B cell (primary cell): Measurements from ENCODE around the gene PRR16. TPM values are rescaled to one million over a fixed set of nuclear protein-coding genes. Genes with fewer than 3 reads are reported as not detected.

Experiments used
- ATAC-seq: fragments of 200-7000 bp; cut with Tn5 transposase; one replicate; pipeline ENCODE4 v1.10.0; 2021; ENCODE audit warnings: low read depth, mild to moderate bottlenecking, moderate number of reproducible peaks, moderate library complexity
- CTCF ChIA-PET: fragments of 350-600 bp; sonication (Branson Sonifier 250); formaldehyde crosslinking; loops from one replicate; lab custom pipeline; 2021; ENCODE audit warnings: antibody characterized with exemption, inconsistent platforms; lab: Charles Lee
- POLR2A ChIA-PET: fragments of 350-600 bp; sonication (Branson Sonifier 250); formaldehyde crosslinking; loops from one replicate; lab custom pipeline; 2021; ENCODE audit warnings: antibody characterized with exemption; lab: Charles Lee
- DNase-seq: peaks from one replicate; pipeline ENCODE4 v3.0.0; 2013
- H2AFZ ChIP-seq: 2 replicates; pipeline ENCODE4 v1.6.1; 2012; ENCODE audit warnings: mild to moderate bottlenecking, low read depth, low read length; ENCODE audit not compliant: insufficient read depth, poor library complexity, severe bottlenecking
- H3K27ac ChIP-seq, 2 donors: 1 replicate in 1 of 2; 2 replicates in 1 of 2; pipeline ENCODE4 v1.5.1; 2012 to 2013; ENCODE audit warnings: low read length in 2 of 2, mild to moderate bottlenecking in 2 of 2, moderate library complexity in 1 of 2
- H3K27me3 ChIP-seq, 4 experiments: fragments of 200-600 bp in 1 of 4; sonication (generic) in 1 of 4; replicated peaks in 1 of 4; 1 replicate in 2 of 4; 2 replicates in 2 of 4; pipeline versions ENCODE4 v1.6.1 to v1.7.0; 2013 to 2016; ENCODE audit warnings: low read length in 3 of 4, mild to moderate bottlenecking in 2 of 4, mixed read lengths in 1 of 4, moderate library complexity in 1 of 4; ENCODE audit not compliant: insufficient read depth in 4 of 4, control insufficient read depth in 3 of 4; ENCODE audit errors: control extremely low read depth in 1 of 4
- H3K36me3 ChIP-seq, 2 experiments: replicated peaks in 1 of 2; 1 replicate in 1 of 2; 2 replicates in 1 of 2; pipeline versions ENCODE4 v1.6.1 to v1.7.1; 2013; ENCODE audit warnings: low read length in 1 of 2; ENCODE audit not compliant: insufficient read depth in 2 of 2, control insufficient read depth in 1 of 2; ENCODE audit errors: control extremely low read depth in 1 of 2, extremely low read depth in 1 of 2
- H3K4me1 ChIP-seq, 2 donors: fragments of 200-600 bp in 1 of 2; sonication (generic) in 1 of 2; 1 replicate in 1 of 2; 2 replicates in 1 of 2; pipeline versions ENCODE4 v1.5.1 to v1.6.1; 2013 to 2017; ENCODE audit warnings: low read length in 2 of 2; ENCODE audit not compliant: control insufficient read depth in 2 of 2, insufficient read depth in 2 of 2
- H3K4me2 ChIP-seq: replicated peaks from 2 replicates; pipeline ENCODE3; 2012; ENCODE audit warnings: mild to moderate bottlenecking, low read depth, low read length; ENCODE audit not compliant: poor library complexity, severe bottlenecking
- H3K4me3 ChIP-seq, 5 experiments: fragments of 200-600 bp in 1 of 5; sonication (generic) in 1 of 5; 1 replicate in 3 of 5; 2 replicates in 2 of 5; pipeline versions ENCODE4 v1.5.1 to v1.7.0; 2011 to 2016; ENCODE audit warnings: low read length in 4 of 5, mild to moderate bottlenecking in 4 of 5, low read depth in 2 of 5, control low read depth in 1 of 5, moderate library complexity in 1 of 5; ENCODE audit not compliant: insufficient read depth in 1 of 5; ENCODE audit errors: control extremely low read depth in 1 of 5, extremely low read depth in 1 of 5
- H3K79me2 ChIP-seq: fragments of 200-600 bp; sonication (generic); one replicate; pipeline ENCODE4 v1.6.0; 2016; ENCODE audit warnings: low read length; ENCODE audit not compliant: control insufficient read depth, insufficient read depth
- H3K9ac ChIP-seq: fragments of 200-600 bp; sonication (generic); 2 replicates; pipeline ENCODE4 v1.6.1; 2017; ENCODE audit warnings: mild to moderate bottlenecking, low read length, moderate library complexity
- H3K9me3 ChIP-seq, 3 donors: one replicate each; pipeline versions ENCODE4 v1.6.1 to v1.7.1; 2013; ENCODE audit warnings: low read length in 2 of 3; ENCODE audit not compliant: control insufficient read depth in 2 of 3, insufficient read depth in 1 of 3; ENCODE audit errors: control extremely low read depth in 1 of 3
- H4K20me1 ChIP-seq: 2 replicates; pipeline ENCODE4 v1.6.0; 2012; ENCODE audit warnings: mild to moderate bottlenecking, low read length; ENCODE audit not compliant: insufficient read depth, control insufficient read depth, poor library complexity, severe bottlenecking
- H3K27ac Mint-ChIP-seq: one replicate; pipeline ENCODE4 v1.8.0; 2021; ENCODE audit warnings: mixed read lengths
- H3K27me3 Mint-ChIP-seq: one replicate; pipeline ENCODE4 v1.8.0; 2021; ENCODE audit warnings: mixed read lengths
- H3K4me1 Mint-ChIP-seq: one replicate; pipeline ENCODE4 v1.8.0; 2021; ENCODE audit warnings: mixed read lengths
- H3K4me3 Mint-ChIP-seq: one replicate; pipeline ENCODE4 v1.8.0; 2021; ENCODE audit warnings: mixed read lengths
- H3K9me3 Mint-ChIP-seq: one replicate; pipeline ENCODE4 v1.8.0; 2022; ENCODE audit warnings: mixed read lengths; ENCODE audit not compliant: insufficient read depth
- EZH2 ChIP-seq: IDR thresholded peaks from 2 replicates; pipeline ENCODE4 v1.6.1; 2012; ENCODE audit warnings: borderline replicate concordance, low read depth, mild to moderate bottlenecking, moderate library complexity, low read length; ENCODE audit not compliant: insufficient read depth, poor library complexity, severe bottlenecking
- WGBS: methylation state at CpG from one replicate; pipeline ENCODE4 v1.1.5; 2013; ENCODE audit warnings: missing lambda C conversion rate; ENCODE audit not compliant: insufficient coverage; 5-methylcytosine and 5-hydroxymethylcytosine counted together
- intact Hi-C: fragments of 100-400 bp; cut with micrococcal nuclease; formaldehyde crosslinking; loops from one replicate; pipeline ENCODE4 v1.10.0; 2022
- polyA plus RNA-seq: library from polyadenylated mRNA; depleted of rRNA; stranded (reverse); fragments of >200 nt; gene quantifications from 2 replicates; pipeline ENCODE4 v1.2.3, GENCODE V29; 2012
- total RNA-seq, 2 donors: library from RNA; stranded (reverse); fragments of 120-200 nt in 1 of 2; gene quantifications; 1 replicate in 1 of 2; 2 replicates in 1 of 2; pipeline versions ENCODE4 v1.2.3 to v1.2.4, GENCODE V29; 2013 to 2022
- TF ChIP-seq, protein P1 (sequence below): fragments of 200-600 bp; IDR thresholded peaks from one replicate; pipeline ENCODE4 v1.8.0; 2022; ENCODE audit warnings: antibody characterized with exemption, mild to moderate bottlenecking

Gene PRR16
- total and polyA plus RNA-seq, 2 donors (not counting 1 experiment from before 2014, with no cell fraction given), result 0.16 TPM; not detected in 1

DNA sequence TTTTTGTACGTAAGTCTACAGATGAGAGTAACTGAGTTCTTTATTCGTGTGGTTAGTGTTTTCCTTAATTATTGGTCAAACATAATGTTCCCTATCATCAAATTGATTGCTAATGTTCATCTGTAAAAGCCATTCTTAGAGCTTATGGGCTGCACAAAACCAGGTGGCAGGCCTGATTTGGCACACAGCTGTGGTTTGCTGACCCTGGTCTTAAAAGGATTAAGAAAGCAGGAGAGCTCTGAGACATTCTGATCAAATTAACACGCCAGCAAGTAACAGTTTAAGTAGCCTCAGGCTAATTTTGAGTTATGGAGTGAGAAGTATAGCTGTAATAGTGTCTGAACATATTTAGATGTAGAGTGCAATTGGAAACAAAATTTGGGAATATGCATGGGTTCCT is 63.2 kb downstream of the PRR16 start:
- TF ChIP-seq EZH2, result no peak
- WGBS, result 83% methylated on average over 1 of the region's 3 CpGs
- Histone ChIP-seq H3K27ac (no peak overlapping the region), H4K20me1 (no peaks in the 10 kb centered on the region), H3K27me3 (no peaks in the 10 kb centered on the region), H3K4me1 (no peaks in the 10 kb centered on the region), H3K9me3 (no peaks in the 10 kb centered on the region), H3K79me2 (no peaks in the 10 kb centered on the region), H3K4me3 (no peak overlapping the region), H2AFZ (no peak overlapping the region), H3K4me2 (no peak overlapping the region), H3K9ac (no peak overlapping the region), H3K36me3 (no peaks in the 10 kb centered on the region)
- Mint-ChIP-seq H3K27ac (no peak overlapping the region), H3K27me3 (no peaks in the 10 kb centered on the region), H3K9me3 (no peaks in the 10 kb centered on the region), H3K4me1 (no peaks in the 10 kb centered on the region), H3K4me3 (no peak overlapping the region)
- intact Hi-C loops, result no loop called here
- DNase-seq, result no peak
- ChIA-PET CTCF (no interaction called here), POLR2A (no interaction called here)
- no peak for ATAC-seq

DNA sequence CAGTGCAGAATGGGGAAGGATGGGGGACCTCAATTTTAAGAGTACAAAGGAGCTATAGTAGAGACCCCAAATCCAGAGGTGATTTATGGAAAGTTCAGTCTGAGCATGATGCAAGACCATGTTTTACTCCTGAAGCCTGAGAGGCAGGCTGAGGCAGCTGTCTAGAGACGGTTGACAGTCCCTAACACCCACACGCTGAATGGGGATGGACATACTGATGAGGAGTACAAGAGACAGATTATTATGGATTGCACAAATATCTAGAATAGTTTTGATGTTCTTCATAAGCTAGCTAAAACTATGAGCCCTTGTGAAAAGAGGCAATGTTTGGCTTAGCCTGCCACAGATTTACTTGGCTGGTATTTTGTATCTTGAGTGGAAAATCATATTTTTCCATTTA is 64.5 kb downstream of the PRR16 start:
- POLR2A ChIA-PET, result no interaction called here
- Histone ChIP-seq H3K4me2 (no peak overlapping the region), H4K20me1 (no peaks in the 10 kb centered on the region), H3K9me3 (no peaks in the 10 kb centered on the region), H3K9ac (no peak overlapping the region), H3K36me3 (no peaks in the 10 kb centered on the region), H3K27me3 (no peaks in the 10 kb centered on the region), H3K79me2 (no peaks in the 10 kb centered on the region), H3K4me1 (no peaks in the 10 kb centered on the region), H3K4me3 (no peak overlapping the region), H3K27ac (no peak overlapping the region), H2AFZ (no peak overlapping the region)
- no peaks in the 10 kb centered on the region for H3K27me3 Mint-ChIP-seq
- CTCF ChIA-PET, result interaction anchor here (0.9 kb wide), 1 partner anchor 13 kb away, joined by 3 read pairs; no protein-coding TSS in a partner anchor
- H3K9me3 Mint-ChIP-seq, result no peaks in the 10 kb centered on the region
- DNase-seq (no peak), ATAC-seq (no peak)
- WGBS, result 100% methylated on average over 1 of the region's 2 CpGs
- no peaks in the 10 kb centered on the region for H3K4me1 Mint-ChIP-seq
- intact Hi-C loops, result no loop called here
- no peak overlapping the region for H3K4me3 Mint-ChIP-seq
- TF ChIP-seq, protein P1, sequence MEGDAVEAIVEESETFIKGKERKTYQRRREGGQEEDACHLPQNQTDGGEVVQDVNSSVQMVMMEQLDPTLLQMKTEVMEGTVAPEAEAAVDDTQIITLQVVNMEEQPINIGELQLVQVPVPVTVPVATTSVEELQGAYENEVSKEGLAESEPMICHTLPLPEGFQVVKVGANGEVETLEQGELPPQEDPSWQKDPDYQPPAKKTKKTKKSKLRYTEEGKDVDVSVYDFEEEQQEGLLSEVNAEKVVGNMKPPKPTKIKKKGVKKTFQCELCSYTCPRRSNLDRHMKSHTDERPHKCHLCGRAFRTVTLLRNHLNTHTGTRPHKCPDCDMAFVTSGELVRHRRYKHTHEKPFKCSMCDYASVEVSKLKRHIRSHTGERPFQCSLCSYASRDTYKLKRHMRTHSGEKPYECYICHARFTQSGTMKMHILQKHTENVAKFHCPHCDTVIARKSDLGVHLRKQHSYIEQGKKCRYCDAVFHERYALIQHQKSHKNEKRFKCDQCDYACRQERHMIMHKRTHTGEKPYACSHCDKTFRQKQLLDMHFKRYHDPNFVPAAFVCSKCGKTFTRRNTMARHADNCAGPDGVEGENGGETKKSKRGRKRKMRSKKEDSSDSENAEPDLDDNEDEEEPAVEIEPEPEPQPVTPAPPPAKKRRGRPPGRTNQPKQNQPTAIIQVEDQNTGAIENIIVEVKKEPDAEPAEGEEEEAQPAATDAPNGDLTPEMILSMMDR, result no peak
- no peak for TF ChIP-seq EZH2
- no peak overlapping the region for H3K27ac Mint-ChIP-seq
